ENCODE data around the gene SLC23A3. TPM values are rescaled to one million over a fixed set of nuclear protein-coding genes. Genes with fewer than 3 reads are reported as not detected.

Gene SLC23A3
- total RNA-seq, 2 donors from 2014 or later = 1.4 to 3.4 TPM

DNA sequence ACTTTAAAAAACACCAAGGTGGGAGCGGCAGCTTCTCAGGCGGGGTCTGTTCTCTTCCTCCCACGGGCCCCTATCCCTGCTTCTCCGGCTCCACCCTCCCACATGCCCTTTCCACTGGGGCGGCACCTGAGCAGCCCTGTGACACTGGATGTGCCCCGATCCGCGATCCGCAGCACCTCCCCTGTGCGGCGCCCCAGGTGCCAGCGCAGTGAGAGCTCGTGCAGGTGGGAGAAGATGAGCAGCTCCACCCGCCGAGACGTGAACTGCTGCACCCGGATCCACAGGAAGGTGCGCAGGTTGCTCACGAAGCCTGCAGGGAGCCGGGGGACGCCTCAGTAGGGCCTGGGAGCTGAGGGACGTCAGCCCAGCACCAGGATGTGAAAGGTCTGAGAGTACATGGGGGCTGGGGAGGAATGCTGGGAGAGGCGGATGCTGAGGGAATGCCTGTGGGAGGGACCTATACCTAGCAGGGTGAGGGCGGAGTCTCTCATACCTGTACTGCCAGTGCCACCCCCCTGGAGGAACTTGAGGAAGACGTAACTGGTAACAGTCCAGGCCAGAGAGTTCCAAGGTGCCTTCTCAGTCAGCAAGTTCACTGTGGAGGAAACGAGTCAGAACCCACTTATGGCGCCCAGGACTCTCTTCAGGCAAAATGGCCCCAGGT is 46.2 kb upstream of the SLC23A3 start:
- TF ChIP-seq, protein P1, sequence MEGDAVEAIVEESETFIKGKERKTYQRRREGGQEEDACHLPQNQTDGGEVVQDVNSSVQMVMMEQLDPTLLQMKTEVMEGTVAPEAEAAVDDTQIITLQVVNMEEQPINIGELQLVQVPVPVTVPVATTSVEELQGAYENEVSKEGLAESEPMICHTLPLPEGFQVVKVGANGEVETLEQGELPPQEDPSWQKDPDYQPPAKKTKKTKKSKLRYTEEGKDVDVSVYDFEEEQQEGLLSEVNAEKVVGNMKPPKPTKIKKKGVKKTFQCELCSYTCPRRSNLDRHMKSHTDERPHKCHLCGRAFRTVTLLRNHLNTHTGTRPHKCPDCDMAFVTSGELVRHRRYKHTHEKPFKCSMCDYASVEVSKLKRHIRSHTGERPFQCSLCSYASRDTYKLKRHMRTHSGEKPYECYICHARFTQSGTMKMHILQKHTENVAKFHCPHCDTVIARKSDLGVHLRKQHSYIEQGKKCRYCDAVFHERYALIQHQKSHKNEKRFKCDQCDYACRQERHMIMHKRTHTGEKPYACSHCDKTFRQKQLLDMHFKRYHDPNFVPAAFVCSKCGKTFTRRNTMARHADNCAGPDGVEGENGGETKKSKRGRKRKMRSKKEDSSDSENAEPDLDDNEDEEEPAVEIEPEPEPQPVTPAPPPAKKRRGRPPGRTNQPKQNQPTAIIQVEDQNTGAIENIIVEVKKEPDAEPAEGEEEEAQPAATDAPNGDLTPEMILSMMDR (IDR thresholded peaks at IDR 0.05) = no peak
- peaks cover 34% of the 10 kb centered on the region for H3K36me3 ChIP-seq
- DNase-seq (ENCODE audit: low spot score) = no peak
- peak overlapping the region; percentile 1 to 89 for H3K27ac ChIP-seq
- ATAC-seq (ENCODE audit: insufficient number of reproducible peaks, low FRiP score, low read depth) = no peak
- no peak overlapping the region for H3K4me3 ChIP-seq
- H3K9me3 ChIP-seq = no peaks in the 10 kb centered on the region
- no peaks in the 10 kb centered on the region for H3K27me3 ChIP-seq (replicated peaks; ENCODE audit: insufficient read depth)
- H3K4me1 ChIP-seq (ENCODE audit: control insufficient read depth in 1 of 2, low read depth in 2 of 2) = peaks cover 17 to 39% of the 10 kb centered on the region in 2 donors

DNA sequence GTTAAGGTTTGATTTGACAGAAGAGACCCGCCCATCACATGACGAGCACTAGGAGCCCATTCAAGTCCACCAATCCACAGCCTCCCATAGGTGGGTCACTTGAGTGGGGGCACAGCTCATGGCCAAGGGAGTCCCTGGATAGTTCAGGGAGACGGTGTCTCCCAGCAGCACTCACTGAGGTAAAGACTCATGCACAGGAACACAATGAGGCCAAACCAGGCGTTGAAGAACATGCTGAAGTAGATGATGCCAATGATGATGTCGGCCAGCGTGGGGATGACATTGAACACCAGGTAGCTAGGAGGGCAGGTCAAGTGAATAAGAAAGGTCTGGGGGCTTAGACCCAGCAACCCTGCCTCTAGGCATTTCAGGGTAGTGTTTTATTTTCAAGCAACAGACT is 45.0 kb upstream of the SLC23A3 start:
- no peak overlapping the region for H3K4me3 ChIP-seq
- H3K27ac ChIP-seq = no peak overlapping the region
- TF ChIP-seq, protein P1 (IDR thresholded peaks at IDR 0.05) = no peak
- no peaks in the 10 kb centered on the region for H3K9me3 ChIP-seq
- H3K36me3 ChIP-seq = peaks cover 23% of the 10 kb centered on the region
- no peaks in the 10 kb centered on the region for H3K27me3 ChIP-seq (replicated peaks; ENCODE audit: insufficient read depth)
- DNase-seq (ENCODE audit: low spot score) (no peak), ATAC-seq (ENCODE audit: insufficient number of reproducible peaks, low FRiP score, low read depth) (no peak)
- peaks cover 16 to 34% of the 10 kb centered on the region in 2 donors for H3K4me1 ChIP-seq (ENCODE audit: control insufficient read depth in 1 of 2, low read depth in 2 of 2)

DNA sequence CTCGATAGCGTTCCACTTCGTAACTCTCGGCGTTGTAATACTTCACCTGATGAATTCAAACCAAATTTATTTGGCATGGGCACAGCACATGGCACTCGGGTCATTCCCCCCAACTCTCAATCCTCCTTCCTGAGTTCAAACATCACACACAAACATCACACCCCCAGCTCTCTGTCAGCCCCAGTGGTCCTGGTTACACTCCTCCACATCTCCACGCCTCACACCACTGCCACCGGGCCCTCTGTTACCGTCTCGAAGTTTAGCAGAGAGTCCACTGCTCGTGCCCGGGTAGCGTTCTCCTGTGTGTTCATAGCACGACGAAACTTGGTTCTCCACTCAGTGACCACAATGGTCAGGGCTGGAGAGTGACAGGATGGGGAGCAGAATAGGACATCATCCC is 44.3 kb upstream of the SLC23A3 start:
- ATAC-seq (ENCODE audit: insufficient number of reproducible peaks, low FRiP score, low read depth) (no peak), DNase-seq (ENCODE audit: low spot score) (no peak)
- H3K4me1 ChIP-seq (ENCODE audit: control insufficient read depth in 1 of 2, low read depth in 2 of 2) = peaks cover 10 to 28% of the 10 kb centered on the region in 2 donors
- TF ChIP-seq, protein P1 (IDR thresholded peaks at IDR 0.05) = no peak
- no peak overlapping the region for H3K27ac ChIP-seq
- no peak overlapping the region for H3K4me3 ChIP-seq
- no peaks in the 10 kb centered on the region for H3K9me3 ChIP-seq
- H3K27me3 ChIP-seq (replicated peaks; ENCODE audit: insufficient read depth) = no peaks in the 10 kb centered on the region
- peaks cover 25% of the 10 kb centered on the region for H3K36me3 ChIP-seq

DNA sequence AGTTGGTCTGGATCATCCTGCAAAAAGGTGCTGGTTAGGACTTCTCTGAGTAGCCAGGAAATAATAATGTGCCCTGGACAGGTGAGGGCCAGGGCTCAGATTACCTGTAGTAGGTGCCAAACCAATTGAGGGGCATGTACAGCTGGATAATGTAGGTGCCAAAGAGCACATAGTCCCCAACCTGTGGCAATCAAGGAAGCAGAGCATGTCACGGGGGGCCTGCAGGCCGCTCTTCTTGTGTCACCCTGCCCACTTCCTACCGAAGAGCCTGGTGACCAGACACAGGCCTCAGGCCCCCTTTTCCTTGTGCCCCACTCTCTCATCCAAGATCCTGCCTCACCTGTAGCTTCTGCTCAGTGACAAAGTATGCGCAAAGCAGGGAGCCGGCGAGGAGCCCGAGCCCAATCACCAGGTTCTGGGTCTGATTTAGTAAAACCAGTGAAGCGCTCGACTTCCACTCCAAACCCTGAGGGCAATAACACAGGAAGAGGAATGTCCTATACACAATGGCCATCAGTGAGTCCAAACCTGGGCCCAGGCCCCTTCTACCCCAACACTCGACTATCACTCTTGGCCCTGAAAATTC is 43.8 kb upstream of the SLC23A3 start:
- DNase-seq (ENCODE audit: low spot score) (no peak), ATAC-seq (ENCODE audit: insufficient number of reproducible peaks, low FRiP score, low read depth) (no peak)
- no peak overlapping the region for H3K4me3 ChIP-seq
- no peaks in the 10 kb centered on the region for H3K27me3 ChIP-seq (replicated peaks; ENCODE audit: insufficient read depth)
- no peak overlapping the region for H3K27ac ChIP-seq
- TF ChIP-seq, protein P1 (IDR thresholded peaks at IDR 0.05) = no peak
- peaks cover 8 to 31% of the 10 kb centered on the region in 2 donors for H3K4me1 ChIP-seq (ENCODE audit: control insufficient read depth in 1 of 2, low read depth in 2 of 2)
- H3K9me3 ChIP-seq = no peaks in the 10 kb centered on the region
- H3K36me3 ChIP-seq = peaks cover 25% of the 10 kb centered on the region

DNA sequence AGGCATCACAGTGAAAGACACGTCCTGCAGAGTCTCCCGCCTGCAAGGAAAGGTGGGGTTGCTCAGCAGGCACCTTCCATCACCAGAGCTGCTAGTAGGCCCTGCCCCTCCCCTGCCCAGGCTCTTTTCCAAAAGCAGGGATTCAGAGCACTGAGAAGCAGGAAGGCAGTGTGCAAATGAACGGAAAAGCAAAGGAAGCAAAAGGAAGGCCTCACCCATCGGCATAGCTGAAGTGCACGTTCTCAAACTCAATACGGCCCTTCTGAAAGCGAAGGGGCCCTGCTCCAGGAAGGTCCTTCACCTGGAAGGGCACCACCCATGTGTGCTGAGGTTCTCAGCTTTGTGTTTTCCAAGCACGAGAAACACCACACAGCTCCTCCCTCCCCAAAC is 43.2 kb upstream of the SLC23A3 start:
- Histone ChIP-seq H3K4me1 (ENCODE audit: control insufficient read depth in 1 of 2, low read depth in 2 of 2) (peaks cover 11 to 31% of the 10 kb centered on the region in 2 donors), H3K27me3 (replicated peaks; ENCODE audit: insufficient read depth) (no peaks in the 10 kb centered on the region), H3K4me3 (no peak overlapping the region), H3K36me3 (peaks cover 25% of the 10 kb centered on the region), H3K9me3 (no peaks in the 10 kb centered on the region), H3K27ac (no peak overlapping the region)
- ATAC-seq (ENCODE audit: insufficient number of reproducible peaks, low FRiP score, low read depth) (no peak), DNase-seq (ENCODE audit: low spot score) (no peak)
- TF ChIP-seq, protein P1 (IDR thresholded peaks at IDR 0.05) = no peak
